DOHH2 (cell line): ENCODE results near the gene KIRREL3.

Experiments
- H3F3A ChIP-seq: fragments of 200-600 bp; sonication (generic), shearing (Covaris generic); 2 replicates; pipeline ENCODE4 v1.6.0; 2016; ENCODE audit warnings: antibody characterized with exemption, mild to moderate bottlenecking; ENCODE audit not compliant: control insufficient read depth, insufficient read depth
- H3K27ac ChIP-seq: fragments of 200-600 bp; sonication (generic); 2 replicates; pipeline ENCODE4 v1.5.1; 2014; ENCODE audit warnings: low read depth, mild to moderate bottlenecking, low read length, moderate library complexity
- H3K27me3 ChIP-seq: fragments of 200-600 bp; sonication (generic); 2 replicates; pipeline ENCODE4 v1.6.1; 2014; ENCODE audit warnings: mild to moderate bottlenecking, low read length, mixed read lengths; ENCODE audit not compliant: control insufficient read depth
- H3K36me3 ChIP-seq: fragments of 200-600 bp; sonication (generic); 2 replicates; pipeline ENCODE4 v1.6.1; 2014; ENCODE audit warnings: mild to moderate bottlenecking, low read length, moderate library complexity, mixed read lengths; ENCODE audit not compliant: control insufficient read depth
- H3K4me1 ChIP-seq: fragments of 200-600 bp; sonication (generic); 2 replicates; pipeline ENCODE4 v1.6.1; 2014; ENCODE audit warnings: mild to moderate bottlenecking, low read length, mixed read lengths; ENCODE audit not compliant: control insufficient read depth
- H3K4me2 ChIP-seq: fragments of 200-600 bp; sonication (generic); 2 replicates; pipeline ENCODE4 v1.6.0; 2014; ENCODE audit warnings: mild to moderate bottlenecking, low read length, moderate library complexity
- H3K4me3 ChIP-seq: fragments of 200-600 bp; sonication (generic); 2 replicates; pipeline ENCODE4 v1.5.1; 2014; ENCODE audit warnings: mild to moderate bottlenecking, low read length, mixed read lengths
- H3K79me2 ChIP-seq: fragments of 200-600 bp; sonication (generic); 2 replicates; pipeline ENCODE4 v1.6.1; 2014; ENCODE audit warnings: mild to moderate bottlenecking, low read length, mixed read lengths; ENCODE audit not compliant: control insufficient read depth
- H3K9me2 ChIP-seq: fragments of 200-600 bp; sonication (generic); replicated peaks from 2 replicates; pipeline ENCODE4 v1.6.1; 2014; ENCODE audit warnings: mild to moderate bottlenecking, low read length, mixed read lengths; ENCODE audit not compliant: control insufficient read depth
- H3K9me3 ChIP-seq: fragments of 200-600 bp; sonication (generic); 2 replicates; pipeline ENCODE4 v1.6.1; 2014; ENCODE audit warnings: antibody characterized with exemption, low read length, mixed read lengths; ENCODE audit not compliant: control insufficient read depth, insufficient read depth
- H4K20me1 ChIP-seq: fragments of 200-600 bp; sonication (generic); 2 replicates; pipeline ENCODE4 v1.6.0; 2014; ENCODE audit warnings: low read depth, mild to moderate bottlenecking, antibody characterized with exemption, low read length, moderate library complexity; ENCODE audit not compliant: control insufficient read depth, insufficient read depth
- EZH2phosphoT487 ChIP-seq: fragments of 200-600 bp; sonication (generic); IDR thresholded peaks from 2 replicates; pipeline ENCODE4 v1.6.1; 2017; ENCODE audit warnings: borderline replicate concordance, mild to moderate bottlenecking, antibody characterized with exemption, low read length, moderate library complexity, mixed read lengths
- TF ChIP-seq, protein P1 (sequence below): fragments of 200-600 bp; sonication (generic); IDR thresholded peaks from one replicate; pipeline ENCODE4 v1.5.1; 2014; ENCODE audit warnings: antibody characterized with exemption, mild to moderate bottlenecking, low read depth, low read length; ENCODE audit not compliant: poor library complexity, severe bottlenecking

Gene KIRREL3

DNA sequence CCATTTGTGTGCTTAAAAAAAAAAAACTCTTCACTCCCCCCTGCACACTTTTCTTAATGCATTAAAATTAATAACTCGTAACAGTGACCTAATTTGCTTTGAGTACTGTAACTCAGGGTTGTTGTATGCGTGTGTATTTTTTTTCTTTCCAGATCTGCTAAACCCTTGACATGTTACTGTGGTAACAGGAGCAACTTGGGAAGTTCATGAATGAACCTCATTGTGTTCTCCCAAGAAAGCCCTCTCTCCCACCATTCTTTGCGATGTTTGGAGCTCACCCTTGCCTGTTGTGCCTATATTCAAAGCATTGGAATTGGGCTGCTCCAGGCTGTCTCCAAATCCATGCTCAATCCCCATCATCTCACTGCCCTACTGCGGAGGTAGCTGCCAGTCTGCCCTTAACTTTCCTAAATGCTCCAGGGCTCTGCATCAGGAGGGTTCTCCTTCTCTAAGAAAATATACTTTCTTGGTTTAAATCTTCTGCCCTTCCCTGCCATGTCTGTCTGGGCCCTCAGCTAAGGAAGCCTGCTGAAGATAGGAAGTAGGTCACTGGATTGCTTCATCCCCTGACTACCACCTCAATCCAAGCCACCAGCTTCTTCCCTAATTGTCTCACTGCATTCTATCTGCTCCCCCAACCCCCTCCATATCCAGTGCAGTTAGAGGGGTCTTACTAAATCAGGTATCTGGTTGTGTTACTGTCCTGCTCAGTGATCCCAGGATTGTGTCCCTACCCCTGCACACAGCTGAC is 70.3 kb downstream of the KIRREL3 start:
- Histone ChIP-seq H3K36me3 (no peaks in the 10 kb centered on the region), H4K20me1 (no peaks in the 10 kb centered on the region), H3F3A (no peaks in the 10 kb centered on the region), H3K27ac (no peak overlapping the region), H3K4me3 (no peak overlapping the region), H3K4me2 (no peak overlapping the region), H3K9me3 (no peaks in the 10 kb centered on the region), H3K79me2 (no peaks in the 10 kb centered on the region), H3K9me2 (no peaks in the 10 kb centered on the region), H3K4me1 (no peaks in the 10 kb centered on the region), H3K27me3 (no peaks in the 10 kb centered on the region)
- TF ChIP-seq, protein P1, sequence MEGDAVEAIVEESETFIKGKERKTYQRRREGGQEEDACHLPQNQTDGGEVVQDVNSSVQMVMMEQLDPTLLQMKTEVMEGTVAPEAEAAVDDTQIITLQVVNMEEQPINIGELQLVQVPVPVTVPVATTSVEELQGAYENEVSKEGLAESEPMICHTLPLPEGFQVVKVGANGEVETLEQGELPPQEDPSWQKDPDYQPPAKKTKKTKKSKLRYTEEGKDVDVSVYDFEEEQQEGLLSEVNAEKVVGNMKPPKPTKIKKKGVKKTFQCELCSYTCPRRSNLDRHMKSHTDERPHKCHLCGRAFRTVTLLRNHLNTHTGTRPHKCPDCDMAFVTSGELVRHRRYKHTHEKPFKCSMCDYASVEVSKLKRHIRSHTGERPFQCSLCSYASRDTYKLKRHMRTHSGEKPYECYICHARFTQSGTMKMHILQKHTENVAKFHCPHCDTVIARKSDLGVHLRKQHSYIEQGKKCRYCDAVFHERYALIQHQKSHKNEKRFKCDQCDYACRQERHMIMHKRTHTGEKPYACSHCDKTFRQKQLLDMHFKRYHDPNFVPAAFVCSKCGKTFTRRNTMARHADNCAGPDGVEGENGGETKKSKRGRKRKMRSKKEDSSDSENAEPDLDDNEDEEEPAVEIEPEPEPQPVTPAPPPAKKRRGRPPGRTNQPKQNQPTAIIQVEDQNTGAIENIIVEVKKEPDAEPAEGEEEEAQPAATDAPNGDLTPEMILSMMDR: no peak
- no peak for TF ChIP-seq EZH2phosphoT487

DNA sequence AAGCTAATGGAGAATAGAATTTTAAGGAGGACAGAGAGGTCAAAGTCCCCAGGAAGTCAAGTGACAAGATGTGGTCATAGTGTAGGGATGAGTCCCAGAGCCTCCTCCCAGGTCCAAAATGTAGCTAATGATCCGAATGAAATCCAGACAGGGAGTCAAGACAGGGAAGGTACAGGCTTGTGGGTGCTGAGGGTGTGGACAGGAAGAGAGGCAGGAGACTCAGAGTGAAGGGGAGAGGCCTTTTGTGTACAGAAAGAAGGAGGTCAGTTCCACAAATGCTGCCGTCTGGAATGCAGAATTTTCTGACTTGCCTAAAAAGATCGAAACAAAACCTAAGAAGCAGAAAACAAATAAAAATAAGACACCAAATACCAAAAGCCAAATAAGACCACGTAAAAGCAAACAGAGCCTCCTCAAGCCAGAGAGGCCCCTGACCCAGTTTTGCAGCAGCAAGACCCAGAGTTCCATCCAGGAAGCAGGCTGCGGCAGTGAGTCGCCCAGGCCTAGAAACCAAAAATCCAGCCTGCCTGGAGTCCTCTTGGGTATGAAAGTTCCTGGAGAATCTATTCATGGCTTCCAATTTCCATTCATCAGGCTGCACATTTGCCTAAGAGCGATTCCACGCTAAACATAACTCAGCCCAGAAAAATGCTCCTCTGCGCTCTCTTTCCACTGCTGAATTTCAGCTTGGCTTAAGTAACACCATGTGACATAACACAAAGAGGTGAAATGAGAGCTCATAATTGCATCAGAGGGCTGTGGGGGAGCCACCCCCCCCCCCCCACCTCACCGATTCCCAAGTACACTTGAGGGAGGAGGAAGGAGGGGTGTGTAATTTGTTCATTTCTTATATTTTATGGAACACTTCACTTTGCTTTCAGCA is 71.2 kb downstream of the KIRREL3 start:
- Histone ChIP-seq H3K4me1 (no peaks in the 10 kb centered on the region), H3K79me2 (no peaks in the 10 kb centered on the region), H3K4me2 (no peak overlapping the region), H3K9me2 (no peaks in the 10 kb centered on the region), H3K4me3 (no peak overlapping the region), H4K20me1 (no peaks in the 10 kb centered on the region), H3F3A (no peaks in the 10 kb centered on the region), H3K27ac (no peak overlapping the region), H3K36me3 (no peaks in the 10 kb centered on the region), H3K9me3 (no peaks in the 10 kb centered on the region), H3K27me3 (no peaks in the 10 kb centered on the region)
- no peak for TF ChIP-seq EZH2phosphoT487
- TF ChIP-seq, protein P1: no peak

DNA sequence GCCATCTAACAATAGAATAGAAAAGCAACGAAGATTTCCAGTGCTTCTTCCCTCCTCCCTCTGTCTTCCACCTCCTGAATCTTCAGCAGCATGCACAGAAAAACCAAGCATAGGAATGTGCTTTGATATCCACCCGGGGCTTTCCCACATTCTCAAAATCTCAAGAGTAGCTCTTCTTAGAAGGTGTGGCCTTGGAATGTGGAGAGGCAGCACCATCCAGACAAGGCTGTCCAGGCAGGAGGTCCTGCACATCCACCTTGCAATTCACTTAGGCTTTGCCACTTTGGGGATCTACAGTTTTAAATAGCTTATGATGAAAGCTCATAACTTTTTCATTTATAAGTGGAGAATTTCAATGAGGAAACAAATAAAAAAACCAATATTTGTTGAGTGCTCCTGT is 72.9 kb downstream of the KIRREL3 start:
- Histone ChIP-seq H3K9me3 (no peaks in the 10 kb centered on the region), H3K79me2 (no peaks in the 10 kb centered on the region), H3K36me3 (no peaks in the 10 kb centered on the region), H3F3A (no peaks in the 10 kb centered on the region), H3K27me3 (no peaks in the 10 kb centered on the region), H4K20me1 (no peaks in the 10 kb centered on the region), H3K4me2 (no peak overlapping the region), H3K4me3 (no peak overlapping the region), H3K4me1 (no peaks in the 10 kb centered on the region), H3K9me2 (no peaks in the 10 kb centered on the region), H3K27ac (no peak overlapping the region)
- no peak for TF ChIP-seq EZH2phosphoT487
- TF ChIP-seq, protein P1: no peak
